Osteocyte (in vitro differentiated cells): Measurements from ENCODE around the gene TXNRD2. TPM values are rescaled to one million over a fixed set of nuclear protein-coding genes. Genes with fewer than 3 reads are reported as not detected.

Experiments used
- DNase-seq: peaks from one replicate; pipeline ENCODE4 v3.0.0; 2021; ENCODE audit warnings: mixed read lengths; ENCODE audit not compliant: unreplicated experiment; ENCODE audit errors: extremely low spot score
- H3K27ac Mint-ChIP-seq: one replicate; pipeline ENCODE4 v1.8.0; 2021; ENCODE audit warnings: mild to moderate bottlenecking, mixed read lengths; ENCODE audit not compliant: unreplicated experiment
- H3K27me3 Mint-ChIP-seq: one replicate; pipeline ENCODE4 v1.8.0; 2021; ENCODE audit warnings: mixed read lengths; ENCODE audit not compliant: unreplicated experiment
- H3K36me3 Mint-ChIP-seq: one replicate; pipeline ENCODE4 v1.8.0; 2021; ENCODE audit warnings: mixed read lengths; ENCODE audit not compliant: unreplicated experiment
- H3K4me1 Mint-ChIP-seq: one replicate; pipeline ENCODE4 v1.8.0; 2021; ENCODE audit warnings: mixed read lengths; ENCODE audit not compliant: unreplicated experiment
- H3K4me3 Mint-ChIP-seq: one replicate; pipeline ENCODE4 v1.8.0; 2021; ENCODE audit warnings: mild to moderate bottlenecking, moderate library complexity, mixed read lengths; ENCODE audit not compliant: unreplicated experiment
- H3K9me3 Mint-ChIP-seq: one replicate; pipeline ENCODE4 v1.8.0; 2021; ENCODE audit warnings: mixed read lengths; ENCODE audit not compliant: unreplicated experiment
- total RNA-seq: library from RNA; stranded (reverse); gene quantifications from 2 replicates; pipeline ENCODE4 v1.2.1, GENCODE V29; 2021
- TF ChIP-seq, protein P1 (sequence below): fragments of 200-600 bp; sonication (generic); IDR thresholded peaks from 2 replicates; pipeline ENCODE4 v1.5.0; 2021; ENCODE audit warnings: antibody characterized with exemption, mild to moderate bottlenecking, moderate library complexity

TXNRD2 gene
- total RNA-seq, 1 donor from 2014 or later: 12.6 TPM

DNA sequence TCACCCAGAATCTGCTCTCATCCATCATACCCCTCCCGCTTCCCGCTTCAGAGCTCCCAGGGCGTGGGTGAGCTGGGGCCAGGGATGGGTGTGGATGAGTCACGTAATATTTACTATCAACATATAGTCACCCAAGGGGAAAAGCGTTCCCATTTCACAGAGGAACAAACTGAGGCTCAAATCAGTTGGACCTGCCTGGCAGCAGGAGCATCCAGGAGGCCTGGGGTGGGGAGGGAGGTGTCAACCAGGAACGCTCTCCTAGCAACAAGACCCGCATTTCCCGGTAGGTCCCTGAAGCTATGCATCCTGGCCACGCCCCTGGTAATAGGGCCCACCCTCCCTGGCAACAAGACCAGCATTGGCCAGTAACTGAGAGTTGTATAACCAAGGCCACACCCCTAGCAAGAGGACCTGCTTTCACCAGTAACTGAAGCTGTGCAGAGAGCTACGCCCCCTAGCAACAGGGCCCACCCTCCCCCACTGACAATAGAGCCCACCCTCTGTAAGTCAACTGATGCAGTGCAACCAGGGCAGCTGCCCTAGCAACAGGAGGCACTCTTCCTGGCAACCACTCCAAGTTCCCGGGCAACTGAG lies 32.7 kb upstream of the TXNRD2 start:
- peak overlapping the region; percentile 63 for H3K27ac Mint-ChIP-seq
- DNase-seq: no peak
- H3K9me3 Mint-ChIP-seq: no peaks in the 10 kb centered on the region
- TF ChIP-seq, protein P1, sequence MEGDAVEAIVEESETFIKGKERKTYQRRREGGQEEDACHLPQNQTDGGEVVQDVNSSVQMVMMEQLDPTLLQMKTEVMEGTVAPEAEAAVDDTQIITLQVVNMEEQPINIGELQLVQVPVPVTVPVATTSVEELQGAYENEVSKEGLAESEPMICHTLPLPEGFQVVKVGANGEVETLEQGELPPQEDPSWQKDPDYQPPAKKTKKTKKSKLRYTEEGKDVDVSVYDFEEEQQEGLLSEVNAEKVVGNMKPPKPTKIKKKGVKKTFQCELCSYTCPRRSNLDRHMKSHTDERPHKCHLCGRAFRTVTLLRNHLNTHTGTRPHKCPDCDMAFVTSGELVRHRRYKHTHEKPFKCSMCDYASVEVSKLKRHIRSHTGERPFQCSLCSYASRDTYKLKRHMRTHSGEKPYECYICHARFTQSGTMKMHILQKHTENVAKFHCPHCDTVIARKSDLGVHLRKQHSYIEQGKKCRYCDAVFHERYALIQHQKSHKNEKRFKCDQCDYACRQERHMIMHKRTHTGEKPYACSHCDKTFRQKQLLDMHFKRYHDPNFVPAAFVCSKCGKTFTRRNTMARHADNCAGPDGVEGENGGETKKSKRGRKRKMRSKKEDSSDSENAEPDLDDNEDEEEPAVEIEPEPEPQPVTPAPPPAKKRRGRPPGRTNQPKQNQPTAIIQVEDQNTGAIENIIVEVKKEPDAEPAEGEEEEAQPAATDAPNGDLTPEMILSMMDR: no peak
- H3K27me3 Mint-ChIP-seq: no peaks in the 10 kb centered on the region
- H3K36me3 Mint-ChIP-seq: peaks cover 10% of the 10 kb centered on the region
- H3K4me1 Mint-ChIP-seq: peaks cover 11% of the 10 kb centered on the region
- no peak overlapping the region for H3K4me3 Mint-ChIP-seq

DNA sequence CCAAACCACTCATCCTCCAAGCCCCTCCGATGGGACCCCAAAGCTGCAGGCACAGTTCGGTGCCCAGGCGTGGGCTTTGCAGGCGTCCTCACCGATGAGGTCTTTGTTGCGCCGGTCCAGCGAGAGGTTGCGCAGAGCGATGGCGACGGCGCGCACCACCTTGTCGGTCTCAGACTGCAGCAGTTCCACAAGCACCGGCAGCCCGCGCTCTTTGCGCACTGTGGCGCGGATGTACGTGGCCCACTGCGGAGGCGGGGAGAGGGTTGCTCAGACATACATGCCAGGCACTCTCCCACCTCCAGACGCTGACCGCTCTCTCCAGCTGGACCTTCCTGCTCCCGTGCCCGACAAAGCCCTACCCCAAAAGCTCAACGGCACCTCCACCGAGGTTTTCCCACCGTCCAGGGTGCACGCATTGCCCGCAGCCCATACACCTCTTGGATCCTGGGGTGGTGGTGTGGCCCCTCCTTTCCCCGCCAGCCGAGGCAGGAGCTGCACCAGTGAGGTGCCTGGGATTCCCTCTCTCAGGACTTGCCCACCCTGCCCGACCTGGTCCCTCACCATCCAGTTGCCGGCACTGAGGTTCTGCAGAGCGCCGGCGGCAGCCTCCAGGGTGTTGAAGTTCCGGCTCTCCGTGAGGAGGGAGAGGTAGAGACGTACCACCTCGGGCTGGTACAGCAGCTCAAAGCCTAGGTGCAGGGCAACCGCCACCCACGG lies 32.1 kb upstream of the TXNRD2 start:
- no peak overlapping the region for H3K4me3 Mint-ChIP-seq

DNA sequence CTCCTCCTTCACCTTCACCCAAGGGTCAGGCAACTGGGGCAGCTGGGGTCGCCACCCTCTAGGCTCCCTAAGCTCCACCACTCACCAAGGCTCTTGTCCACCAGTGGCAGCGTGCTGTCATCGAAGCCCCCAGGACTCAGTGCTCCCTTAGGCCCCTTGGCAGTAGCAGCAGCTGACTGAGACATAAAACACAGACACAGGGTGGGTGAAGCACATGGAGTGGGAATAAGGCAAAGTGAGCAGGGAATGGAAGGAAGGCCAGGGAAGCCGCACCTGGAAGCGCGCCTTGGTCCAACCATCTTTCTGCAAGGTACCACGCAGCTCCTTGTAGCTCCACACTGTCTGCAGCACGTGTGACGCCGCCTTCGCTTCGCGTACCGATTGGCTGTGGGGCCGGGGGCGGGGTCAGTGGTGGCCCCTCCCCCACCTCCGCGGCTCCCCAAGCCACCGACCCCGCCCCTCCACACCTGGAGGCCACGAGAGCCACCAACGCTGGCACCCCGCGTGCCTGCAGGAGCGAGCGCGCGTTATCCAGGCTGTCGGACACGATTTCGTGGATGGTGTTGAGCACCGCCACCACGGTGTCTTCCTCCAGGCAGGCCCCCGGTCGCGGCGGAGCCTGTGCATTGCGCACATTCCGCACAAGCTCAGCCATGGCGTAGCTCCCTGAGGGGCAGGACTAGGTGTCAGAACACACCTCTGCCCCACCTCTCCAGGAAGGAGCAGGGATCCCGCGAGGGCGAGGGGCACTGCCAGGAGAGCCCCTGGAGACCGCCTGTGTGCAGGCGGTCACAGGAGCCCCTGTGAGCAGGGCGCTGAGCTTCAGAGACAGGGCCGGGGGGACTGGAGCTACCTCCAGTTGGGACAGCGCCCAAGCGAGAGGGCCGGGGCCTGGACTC lies 31.3 kb upstream of the TXNRD2 start:
- no peak overlapping the region for H3K4me3 Mint-ChIP-seq
- no peaks in the 10 kb centered on the region for H3K27me3 Mint-ChIP-seq
- H3K9me3 Mint-ChIP-seq: no peaks in the 10 kb centered on the region

More for the DNA sequence above, 32.1 kb upstream of the TXNRD2 start:
- Mint-ChIP-seq H3K27me3 (no peaks in the 10 kb centered on the region), H3K36me3 (peaks cover 5% of the 10 kb centered on the region), H3K9me3 (no peaks in the 10 kb centered on the region), H3K27ac (no peak overlapping the region), H3K4me1 (peaks cover 11% of the 10 kb centered on the region)
- TF ChIP-seq, protein P1: no peak
- DNase-seq: no peak

DNA sequence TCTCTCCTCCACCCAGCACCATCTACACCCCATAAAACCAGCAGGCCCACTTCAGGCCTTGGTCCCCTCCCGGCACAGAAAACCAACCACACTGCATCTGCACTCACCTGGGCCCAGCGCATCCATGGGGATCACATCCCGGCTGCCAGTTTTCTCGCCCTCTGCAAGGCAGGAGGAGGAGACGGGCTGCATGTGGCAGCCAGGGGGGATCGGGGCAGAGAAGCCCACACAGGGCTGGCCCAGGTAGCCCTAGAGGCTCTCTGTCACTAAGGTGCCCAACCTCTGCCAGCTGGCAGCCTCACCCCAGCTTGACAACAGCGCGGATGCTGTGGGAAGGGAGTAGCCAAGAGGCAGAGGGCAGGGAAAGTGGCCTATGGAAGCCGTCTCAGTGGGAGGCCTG lies 30.6 kb upstream of the TXNRD2 start:
- Mint-ChIP-seq H3K4me1 (peaks cover 11% of the 10 kb centered on the region), H3K4me3 (no peak overlapping the region), H3K27me3 (no peaks in the 10 kb centered on the region), H3K9me3 (no peaks in the 10 kb centered on the region), H3K27ac (no peak overlapping the region), H3K36me3 (peaks cover 5% of the 10 kb centered on the region)
- no peak for DNase-seq
- TF ChIP-seq, protein P1: no peak

More for the DNA sequence above, 31.3 kb upstream of the TXNRD2 start:
- Mint-ChIP-seq H3K4me1 (peaks cover 11% of the 10 kb centered on the region), H3K36me3 (peaks cover 5% of the 10 kb centered on the region), H3K27ac (no peak overlapping the region)
- TF ChIP-seq, protein P1: no peak
- DNase-seq: no peak
